Mononuclear cell (primary cell): ENCODE results near the gene RHOC. TPM values are rescaled to one million over a fixed set of nuclear protein-coding genes. Genes with fewer than 3 reads are reported as not detected.
"Not testable (repeated sequence)": the region's sequence is repeated elsewhere in the genome, so short reads cannot be mapped to it uniquely, and the experiment has no call there.

Experiments
- H3K27me3 ChIP-seq: 2 replicates; pipeline ENCODE4 v1.6.0; 2011; ENCODE audit warnings: low read length, control low read depth; ENCODE audit not compliant: insufficient read depth
- H3K4me1 ChIP-seq: 2 replicates; pipeline ENCODE4 v1.5.1; 2011; ENCODE audit warnings: mild to moderate bottlenecking, low read length, control low read depth; ENCODE audit not compliant: insufficient read depth
- H3K4me3 ChIP-seq: 2 replicates; pipeline ENCODE4 v1.5.1; 2011; ENCODE audit warnings: mild to moderate bottlenecking, low read length, moderate library complexity
- H3K9me3 ChIP-seq: 2 replicates; pipeline ENCODE4 v1.5.1; 2011; ENCODE audit warnings: low read depth, mild to moderate bottlenecking, control low read depth, low read length
- total RNA-seq: library from RNA; depleted of rRNA; stranded (reverse); fragments of >200 nt; gene quantifications from one replicate; pipeline ENCODE4 v1.2.3, GENCODE V29; 2012

Gene RHOC
- total RNA-seq, 1 donor, result 60.4 TPM

DNA sequence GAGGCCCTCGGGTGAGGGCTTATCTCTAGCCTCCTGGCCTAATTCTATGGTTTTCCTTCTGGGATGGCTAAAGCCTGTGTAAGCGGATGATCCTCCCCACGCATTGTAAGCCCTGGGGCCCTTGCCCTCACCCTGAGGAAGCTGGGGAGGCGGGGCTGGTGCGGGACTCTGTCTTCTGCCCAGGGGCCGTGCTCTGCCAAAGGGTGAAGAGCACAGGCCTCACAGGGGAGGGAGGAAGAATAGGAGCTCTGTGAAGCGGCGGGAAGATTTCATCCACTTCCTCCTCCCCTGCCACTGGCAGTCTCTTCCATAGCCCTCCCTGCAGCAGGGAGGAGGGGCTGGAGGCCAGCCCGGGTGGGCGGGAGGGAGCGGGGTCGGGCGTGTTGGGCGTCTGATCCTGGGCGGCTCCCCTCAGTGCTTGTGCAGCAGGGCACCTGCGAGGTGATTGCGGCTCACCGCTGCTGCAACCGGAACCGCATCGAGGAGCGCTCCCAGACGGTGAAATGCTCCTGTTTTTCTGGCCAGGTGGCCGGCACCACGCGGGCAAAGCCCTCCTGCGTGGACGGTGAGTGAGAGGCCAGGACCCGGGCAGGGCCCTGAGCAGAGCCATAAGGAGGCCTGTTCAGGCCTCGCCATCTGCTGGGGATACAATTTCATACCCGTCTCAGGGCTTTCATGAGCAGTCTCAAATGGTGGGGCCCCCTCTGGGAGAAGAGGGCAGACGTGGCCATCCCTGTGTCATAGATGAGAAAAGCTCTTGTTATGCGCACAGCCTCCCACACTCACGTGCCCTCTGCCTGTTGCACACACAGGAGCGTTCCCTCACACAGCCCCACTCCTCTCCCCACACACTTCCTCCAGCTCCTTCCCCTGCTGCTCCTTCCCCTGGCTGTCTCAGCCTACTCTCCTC lies 15.9 kb upstream of the RHOC start:
- Histone ChIP-seq H3K4me3 (no peak overlapping the region), H3K27me3 (no peaks in the 10 kb centered on the region), H3K4me1 (peaks cover 15% of the 10 kb centered on the region), H3K9me3 (no peaks in the 10 kb centered on the region)

DNA sequence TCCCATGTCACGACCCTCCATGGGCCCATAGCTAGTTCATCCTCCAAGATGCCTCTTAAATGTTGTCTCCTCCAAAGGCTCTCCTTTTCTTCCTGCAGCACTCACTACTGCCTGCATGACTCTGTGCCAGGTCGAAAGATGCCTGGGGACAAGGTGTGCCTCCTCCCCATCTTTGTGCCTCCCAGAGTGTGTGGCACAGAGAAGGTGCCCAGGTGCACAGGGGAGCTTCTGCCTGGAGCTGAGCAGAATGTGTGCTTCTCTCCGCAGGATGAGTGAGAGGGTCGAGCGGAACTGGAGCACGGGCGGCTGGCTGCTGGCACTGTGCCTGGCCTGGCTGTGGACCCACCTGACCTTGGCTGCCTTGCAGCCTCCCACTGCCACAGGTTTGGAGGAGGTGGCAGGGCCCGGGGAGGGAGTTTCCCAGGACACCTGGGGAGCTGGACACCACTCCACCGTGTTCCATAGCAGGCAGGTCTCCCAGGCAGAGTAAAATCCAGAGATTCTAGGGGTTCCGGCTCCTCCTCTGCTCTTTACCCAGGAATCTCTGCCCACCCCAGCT lies 15.1 kb upstream of the RHOC start:
- Histone ChIP-seq H3K9me3 (no peaks in the 10 kb centered on the region), H3K27me3 (no peaks in the 10 kb centered on the region), H3K4me1 (peaks cover 15% of the 10 kb centered on the region), H3K4me3 (no peak overlapping the region)

- H3K9me3 ChIP-seq, H3K4me3 ChIP-seq, H3K27me3 ChIP-seq: not testable (repeated sequence)
- H3K4me1 ChIP-seq, result peaks cover 17% of the 10 kb centered on the region
Measured at GRCh38 chr1:112721294-112721693, 14.4 kb upstream of the RHOC start.

DNA sequence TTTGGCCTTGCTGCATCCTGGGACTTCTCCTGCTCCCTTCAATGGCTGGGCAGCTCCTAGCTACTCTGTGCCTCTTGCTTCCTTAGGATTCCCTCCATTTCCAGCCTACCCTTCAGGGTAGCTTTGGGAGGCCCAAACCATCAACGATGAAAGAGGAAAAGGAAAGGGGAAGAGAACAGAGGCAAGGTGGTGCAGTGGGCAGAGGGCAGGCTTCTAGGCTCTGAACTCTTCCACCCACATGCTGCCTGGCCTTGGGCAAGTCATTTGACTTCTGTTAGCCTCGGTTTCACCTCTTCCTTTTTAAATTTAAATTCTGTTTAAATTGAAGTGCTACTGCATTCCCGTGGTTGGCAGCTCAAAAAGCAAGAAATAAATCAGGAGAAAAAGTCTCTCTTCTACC lies 13.9 kb upstream of the RHOC start:
- Histone ChIP-seq H3K4me3 (no peak overlapping the region), H3K27me3 (no peaks in the 10 kb centered on the region), H3K9me3 (no peaks in the 10 kb centered on the region), H3K4me1 (peaks cover 22% of the 10 kb centered on the region)

DNA sequence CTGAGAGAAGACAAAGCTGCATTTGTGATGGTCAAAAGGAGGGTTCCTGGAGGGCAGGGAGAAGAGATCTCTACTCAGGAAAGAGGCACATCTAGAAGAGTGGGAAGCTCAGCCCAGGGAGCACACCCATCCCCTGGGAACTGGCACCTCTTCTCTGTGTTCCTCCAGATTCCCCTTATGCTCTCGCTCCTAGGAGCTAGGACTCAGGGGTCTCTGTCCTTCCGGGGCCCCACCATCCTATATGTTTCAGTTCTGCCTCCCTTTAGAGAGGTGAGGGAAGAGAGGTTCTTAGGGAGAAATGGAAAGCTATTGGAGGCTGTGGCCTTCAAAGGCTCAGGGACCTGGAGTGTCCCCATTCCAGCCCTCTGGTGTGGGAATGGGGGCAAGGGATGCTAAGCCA lies 12.8 kb upstream of the RHOC start:
- Histone ChIP-seq H3K4me1 (peaks cover 29% of the 10 kb centered on the region), H3K9me3 (no peaks in the 10 kb centered on the region), H3K4me3 (no peak overlapping the region)

GRCh38 chr1:112718691-112719418 lies 11.9 kb upstream of the RHOC start:
- Histone ChIP-seq H3K4me3 (no peak overlapping the region), H3K27me3 (no peaks in the 10 kb centered on the region), H3K4me1 (peaks cover 38% of the 10 kb centered on the region), H3K9me3 (no peaks in the 10 kb centered on the region)

More for the DNA sequence above, 12.8 kb upstream of the RHOC start:
- H3K27me3 ChIP-seq, result no peaks in the 10 kb centered on the region

GRCh38 chr1:112717263-112717873 lies 10.4 kb upstream of the RHOC start:
- Histone ChIP-seq H3K27me3 (no peaks in the 10 kb centered on the region), H3K9me3 (no peaks in the 10 kb centered on the region), H3K4me3 (no peak overlapping the region), H3K4me1 (peaks cover 38% of the 10 kb centered on the region)

GRCh38 chr1:112716133-112716720 lies 9.3 kb upstream of the RHOC start:
- Histone ChIP-seq H3K4me3 (peak overlapping the region; percentile 35), H3K9me3 (no peaks in the 10 kb centered on the region), H3K4me1 (peaks cover 38% of the 10 kb centered on the region), H3K27me3 (no peaks in the 10 kb centered on the region)

GRCh38 chr1:112715264-112716053 lies 8.5 kb upstream of the RHOC start, which contains the start of gene PPM1J:
TSS of gene PPM1J (minus strand) at chr1:112715332. CDS start at chr1:112715301, 31 bp downstream.
- Histone ChIP-seq H3K9me3 (no peaks in the 10 kb centered on the region), H3K4me1 (peaks cover 38% of the 10 kb centered on the region), H3K4me3 (peak within 1 kb of the TSS; percentile 42), H3K27me3 (no peaks in the 10 kb centered on the region)

DNA sequence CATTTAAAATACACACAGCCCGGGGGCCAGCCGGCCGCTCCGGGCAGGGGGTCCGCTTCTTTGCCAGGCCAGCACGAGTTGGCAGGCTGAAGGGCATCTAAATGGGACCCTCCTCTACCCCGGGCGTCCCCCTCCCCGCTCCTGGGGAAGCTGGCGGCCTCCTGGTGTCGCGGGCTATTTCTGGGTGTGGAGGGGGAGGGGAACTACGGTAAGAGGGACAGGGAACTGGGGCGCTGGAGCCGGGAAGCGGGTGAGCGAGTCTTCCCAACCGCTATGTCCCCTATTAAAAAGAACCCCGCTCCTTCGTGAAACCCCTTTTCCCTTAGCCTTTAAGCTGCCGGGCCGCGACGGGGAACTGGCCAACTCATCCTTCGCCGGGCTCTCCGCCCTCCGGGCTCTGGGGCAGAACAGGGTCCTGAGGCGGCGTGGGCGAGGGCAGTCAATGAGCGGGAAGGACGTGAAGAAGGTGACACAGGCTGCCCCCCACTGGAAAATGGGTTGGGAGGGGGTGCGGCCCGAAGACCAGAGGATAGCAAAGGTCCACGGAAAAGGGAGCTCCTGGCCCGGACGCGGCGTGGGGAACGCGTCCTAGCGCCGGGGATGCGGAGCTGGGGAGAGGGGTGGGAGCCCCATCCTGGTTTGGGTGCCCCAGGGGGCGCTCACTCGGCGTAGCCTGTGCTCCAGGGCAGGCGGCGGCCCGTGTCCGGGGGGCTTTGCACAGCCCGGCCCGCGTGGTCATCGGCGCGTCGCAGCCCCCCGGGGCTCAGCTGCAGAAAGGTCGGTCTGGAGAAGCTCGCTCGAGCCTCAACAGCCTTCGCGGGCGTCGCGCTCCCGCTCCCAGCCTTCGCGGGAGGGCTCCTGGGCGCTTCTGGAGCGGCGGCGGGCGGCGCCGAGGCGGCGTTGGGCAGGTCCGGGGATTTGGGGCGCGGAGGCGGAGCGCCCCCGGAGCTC lies 7.7 kb upstream of the RHOC start:
- Histone ChIP-seq H3K4me1 (peaks cover 38% of the 10 kb centered on the region), H3K27me3 (no peaks in the 10 kb centered on the region), H3K9me3 (no peaks in the 10 kb centered on the region), H3K4me3 (peak overlapping the region; percentile 42)

DNA sequence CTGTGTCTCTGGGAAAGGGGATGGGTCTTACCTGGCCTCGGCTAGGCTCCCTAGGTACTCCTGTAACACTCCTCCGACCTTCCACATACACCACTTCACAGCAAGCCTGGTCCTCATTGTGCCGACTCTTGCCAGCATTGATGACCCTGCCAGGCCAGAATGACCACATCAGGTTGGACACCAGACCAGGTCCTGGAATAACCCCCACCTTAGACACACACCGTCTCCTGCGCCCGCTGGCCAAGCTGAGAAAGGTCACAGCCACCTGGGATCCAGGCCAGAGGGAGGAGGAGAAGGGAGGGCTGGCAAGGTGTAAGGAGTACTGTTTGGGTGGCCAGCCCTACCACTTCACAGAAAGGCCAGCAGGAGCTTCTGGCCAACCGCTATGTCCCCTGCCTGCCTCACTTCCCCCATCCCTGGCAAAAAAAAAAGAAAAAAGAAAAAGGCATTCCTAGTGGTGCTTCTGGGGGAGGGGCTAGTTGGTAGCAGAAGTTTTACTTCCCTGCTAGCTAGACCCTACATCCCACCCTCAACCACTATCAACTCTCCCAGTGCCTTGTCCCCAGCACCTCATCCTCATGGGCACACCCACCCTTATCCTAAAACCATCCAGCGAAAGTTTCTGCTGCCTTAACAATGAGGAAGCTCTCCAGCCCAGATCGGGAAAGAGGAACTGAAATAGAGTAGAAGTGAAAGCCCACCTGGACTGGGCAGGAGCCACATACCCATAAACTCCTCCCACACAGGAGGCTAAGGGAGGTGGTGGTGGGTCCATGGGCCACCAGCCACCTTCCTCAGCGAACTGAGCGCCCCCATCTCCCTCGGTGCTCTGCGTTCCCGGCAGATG lies 6.8 kb upstream of the RHOC start:
- Histone ChIP-seq H3K4me1 (peaks cover 34% of the 10 kb centered on the region), H3K27me3 (no peaks in the 10 kb centered on the region), H3K4me3 (peak overlapping the region; percentile 42), H3K9me3 (no peaks in the 10 kb centered on the region)

GRCh38 chr1:112712701-112713128 lies 5.8 kb upstream of the RHOC start:
- peaks cover 28% of the 10 kb centered on the region for H3K4me1 ChIP-seq
- no peaks in the 10 kb centered on the region for H3K27me3 ChIP-seq
- H3K4me3 ChIP-seq, result no peak overlapping the region
- H3K9me3 ChIP-seq, result no peaks in the 10 kb centered on the region
